HepG2 (cell line): Measurements from ENCODE around the gene PNLDC1. TPM values are rescaled to one million over a fixed set of nuclear protein-coding genes. Genes with fewer than 3 reads are reported as not detected.

Experiments used
- ATAC-seq: fragments of 200-7000 bp; cut with Tn5 transposase; 3 replicates; pipeline ENCODE4 v1.9.1; 2020; ENCODE audit warnings: mild to moderate bottlenecking, moderate library complexity
- BruUV-seq: library from RNA; stranded (reverse); fragments of 400-500 nt; replicated peaks from 2 replicates; lab custom pipeline; 2021; lab: Mats Ljungman, UMichigan
- CTCF ChIA-PET: fragments of 300-600 bp; formaldehyde crosslinking; extraction: SDS; loops from one replicate; lab custom pipeline; 2021; ENCODE audit warnings: low total read pairs, inconsistent platforms, low intra/inter-chr PET ratio; lab: Yijun Ruan, JAX
- POLR2A ChIA-PET: fragments of 350-600 bp; sonication (Branson Sonifier 250); formaldehyde crosslinking; loops from one replicate; lab custom pipeline; 2020; ENCODE audit warnings: antibody characterized with exemption, inconsistent platforms; lab: Yijun Ruan, JAX
- DNase-seq: peaks from one replicate; pipeline ENCODE4 v3.0.0-alpha.2; 2015; ENCODE audit warnings: low spot score
- FAIRE-seq: peaks from 3 replicates; lab custom pipeline; 2011; peaks lifted over from hg19 to GRCh38; lab: Jason Lieb, UNC
- H2AFZ ChIP-seq: one replicate; pipeline ENCODE4 v1.6.1; 2011; ENCODE audit warnings: low read length, inconsistent platforms
- H3K27ac ChIP-seq: fragments of 300-600 bp; 3 replicates; pipeline ENCODE4 v1.8.0; 2011; ENCODE audit warnings: mixed run types, mild to moderate bottlenecking, mixed read lengths, low read length, inconsistent platforms; ENCODE audit not compliant: insufficient read depth; ENCODE audit errors: extremely low read length
- H3K27me3 ChIP-seq, 2 experiments: fragments of 200-600 bp in 1 of 2; 2 replicates in 1 of 2; 3 replicates in 1 of 2; pipeline versions ENCODE4 v1.6.0 to v1.8.0; 2011; ENCODE audit warnings: low read length in 2 of 2, mild to moderate bottlenecking in 2 of 2, moderate library complexity in 2 of 2, inconsistent platforms in 1 of 2; ENCODE audit not compliant: insufficient read depth in 2 of 2, control insufficient read depth in 1 of 2
- H3K36me3 ChIP-seq, 2 experiments: fragments of 200-600 bp in 1 of 2; replicated peaks in 1 of 2; 2 replicates in 1 of 2; 3 replicates in 1 of 2; pipeline versions ENCODE4 v1.5.1 to v1.8.0; 2011; ENCODE audit warnings: low read length in 2 of 2, inconsistent platforms in 1 of 2; ENCODE audit not compliant: insufficient read depth in 2 of 2, control insufficient read depth in 1 of 2
- H3K4me1 ChIP-seq: 2 replicates; pipeline ENCODE4 v1.5.1; 2012; ENCODE audit warnings: low read length, inconsistent platforms; ENCODE audit not compliant: insufficient read depth
- H3K4me2 ChIP-seq: 2 replicates; pipeline ENCODE4 v1.6.0; 2011; ENCODE audit warnings: low read depth, low read length, inconsistent platforms
- H3K4me3 ChIP-seq, 3 experiments: fragments of 200-600 bp in 1 of 3; sonication (generic), shearing (Covaris generic) in 1 of 3; replicated peaks in 1 of 3; 2 replicates each; pipeline ENCODE4 v1.5.1; 2011 to 2016; ENCODE audit warnings: low read length in 3 of 3, inconsistent platforms in 2 of 3, low read depth in 2 of 3, mild to moderate bottlenecking in 2 of 3, control low read depth in 1 of 3, mixed read lengths in 1 of 3; ENCODE audit not compliant: insufficient read depth in 1 of 3
- H3K79me2 ChIP-seq: one replicate; pipeline ENCODE4 v1.6.1; 2011; ENCODE audit warnings: low read length, inconsistent platforms; ENCODE audit not compliant: insufficient read depth
- H3K9ac ChIP-seq: 2 replicates; pipeline ENCODE4 v1.6.0; 2011; ENCODE audit warnings: mild to moderate bottlenecking, low read depth, low read length, inconsistent platforms; ENCODE audit not compliant: insufficient read depth
- H3K9me3 ChIP-seq: 2 replicates; pipeline ENCODE4 v1.5.1; 2012; ENCODE audit warnings: mild to moderate bottlenecking, low read length
- H4K20me1 ChIP-seq: 2 replicates; pipeline ENCODE4 v1.6.0; 2011; ENCODE audit warnings: inconsistent platforms, mild to moderate bottlenecking, low read length, moderate library complexity; ENCODE audit not compliant: insufficient read depth
- CREB1 ChIP-seq, 2 experiments: fragments of 450-650 bp in 1 of 2; IDR thresholded peaks; 2 replicates each; pipeline ENCODE4 v1.6.1; 2016 to 2017; ENCODE audit warnings: control low read depth in 1 of 2, mild to moderate bottlenecking in 1 of 2, missing compliant biosample characterization in 1 of 2, missing genetic modification characterization in 1 of 2
- PRDM10 ChIP-seq: sonication (generic); formaldehyde crosslinking; IDR thresholded peaks from 2 replicates; pipeline ENCODE4 v1.4.0; 2020; ENCODE audit warnings: low read depth, missing genetic modification reagents
- TBP ChIP-seq: sonication (generic); formaldehyde crosslinking; IDR thresholded peaks from 2 replicates; pipeline ENCODE4 v1.5.0; 2020; ENCODE audit warnings: missing genetic modification reagents
- ZNF337 ChIP-seq: sonication (generic); formaldehyde crosslinking; IDR thresholded peaks from 2 replicates; pipeline ENCODE4 v1.5.1; 2020; ENCODE audit warnings: missing genetic modification reagents, low read depth, mild to moderate bottlenecking, borderline replicate concordance
- ZNF407 ChIP-seq: sonication (generic); formaldehyde crosslinking; IDR thresholded peaks from one replicate; pipeline ENCODE4 v1.5.1; 2020; ENCODE audit warnings: mild to moderate bottlenecking, missing genetic modification reagents; ENCODE audit errors: not compliant biosample characterization
- ZNF501 ChIP-seq: sonication (generic); formaldehyde crosslinking; IDR thresholded peaks from 2 replicates; pipeline ENCODE4 v1.5.1; 2020; ENCODE audit warnings: mild to moderate bottlenecking, moderate library complexity, missing genetic modification reagents
- ZNF563 ChIP-seq: sonication (generic); formaldehyde crosslinking; IDR thresholded peaks from 2 replicates; pipeline ENCODE4 v1.8.0; 2022; ENCODE audit warnings: mild to moderate bottlenecking, moderate library complexity, missing genetic modification reagents
- ZSCAN31 ChIP-seq: sonication (generic); formaldehyde crosslinking; IDR thresholded peaks from 2 replicates; pipeline ENCODE4 v1.5.0; 2020; ENCODE audit warnings: low read depth, mild to moderate bottlenecking, missing genetic modification reagents
- WGBS: methylation state at CpG from one replicate; pipeline ENCODE4 v1.1.6; 2017; ENCODE audit warnings: low lambda C conversion rate; 5-methylcytosine and 5-hydroxymethylcytosine counted together
- in situ Hi-C: cut with HindIII; loops from 2 replicates; pipeline ENCODE4 v1.10.0; 2017; ENCODE audit warnings: low pct_unique_long_range_greater_than_20kb; ENCODE audit not compliant: extremely low pct_ligation_motif_present
- intact Hi-C: fragments of 100-400 bp; cut with micrococcal nuclease; formaldehyde crosslinking; loops from one replicate; pipeline ENCODE4 v1.10.0; 2022; ENCODE audit not compliant: unreplicated experiment
- polyA plus RNA-seq, 8 experiments: library from polyadenylated mRNA; depleted of rRNA in 3 of 8; stranded (reverse) in 7 of 8; unstranded in 1 of 8; fragments of >200 nt; fragmentation: Illumina TruSeq in 4 of 8; extraction: Trizol in 4 of 8; gene quantifications; 2 replicates each; pipeline versions ENCODE4 v1.2.1 to v1.2.3, GENCODE V29; 2011 to 2016; ENCODE audit warnings: low read depth in 4 of 8, missing spikeins in 1 of 8, mixed read lengths in 1 of 8; ENCODE audit not compliant: insufficient read depth in 1 of 8
- total RNA-seq, 5 experiments: library from RNA; depleted of rRNA; stranded (reverse); fragments of >200 nt; fragmentation: Illumina TruSeq; extraction: Trizol; gene quantifications; 2 replicates each; pipeline ENCODE4 v1.2.3, GENCODE V29; 2016; ENCODE audit warnings: low read depth in 1 of 5

The PNLDC1 gene
- total and polyA plus RNA-seq, 2 of the 13 experiments (the other 11 are each of a cell fraction or from before 2014, with no cell fraction given) = not detected

GRCh38 chr6:159762681-159763293 is 37.3 kb upstream of the PNLDC1 start:
- Histone ChIP-seq H3K4me3 (peak overlapping the region; percentile 83 to 97 (median 88)), H3K27ac (peak overlapping the region; percentile 97), H3K4me1 (peaks cover 80% of the 10 kb centered on the region), H3K9me3 (no peaks in the 10 kb centered on the region), H2AFZ (no peak overlapping the region), H3K79me2 (peaks cover 61% of the 10 kb centered on the region), H4K20me1 (no peaks in the 10 kb centered on the region), H3K27me3 (no peaks in the 10 kb centered on the region; a peak in 1 of 5 replicates), H3K4me2 (peak overlapping the region; percentile 96), H3K36me3 (peaks cover 8 to 34% of the 10 kb centered on the region in 2 experiments), H3K9ac (peak overlapping the region; percentile 98)
- intact Hi-C loops = loop anchor here (1.0 to 10.0 kb wide), 3 partner anchors 27 to 1118 kb away; partner anchors contain the start of genes DYNLT1, TCP1 and WTAP
- FAIRE-seq (peak; percentile 37), ATAC-seq (peak; percentile 62), DNase-seq (peak; percentile 74)
- ChIA-PET POLR2A (interaction anchor here (1.0 to 10.2 kb wide), 8 partner anchors 9 to 57 kb away, joined by 3 to 175 read pairs (median 8); partner anchors contain the start of genes MRPL18, TCP1 and WTAP), CTCF (no interaction called here)
- TSS peak; percentile 47 for BruUV-seq
- WGBS = 5% methylated on average over 16 of the region's 16 CpGs
- in situ Hi-C loops = loop anchor here (5.0 kb wide), 2 partner anchors 35 to 70 kb away; partner anchors contain the start of genes SOD2 and WTAP
- TF ChIP-seq PRDM10 (CRISPR knock-in tag) = no peak
- TF ChIP-seq ZNF407 = peak; percentile 17
- TF ChIP-seq ZNF563 (CRISPR knock-in tag) = no peak; the same call in none of the 2 replicates
- no peak for TF ChIP-seq TBP (CRISPR knock-in tag)
- no peak for TF ChIP-seq CREB1 (IDR thresholded peaks at IDR 0.05)
- no peak for TF ChIP-seq CREB1 (CRISPR knock-in tag; IDR thresholded peaks at IDR 0.05)
- TF ChIP-seq ZNF337 (CRISPR knock-in tag) = peak; percentile 78; the same call in 1 of the 2 replicates
- 0 out of 2 replicates have a peak, but pooled peaks have one; percentile 32 for TF ChIP-seq ZNF501 (CRISPR knock-in tag)
- 0 out of 2 replicates have a peak, but pooled peaks have one; percentile 17 for TF ChIP-seq ZSCAN31 (CRISPR knock-in tag)
